NT2/D1 (cell line): Measurements from ENCODE around the gene CCNG2.

Source experiments
- DNase-seq: peaks from one replicate; pipeline ENCODE4 v3.0.0-alpha.2; 2011; ENCODE audit warnings: low read depth, low spot score
- H3K27me3 ChIP-seq: 2 replicates; pipeline ENCODE4 v1.6.0; 2011; ENCODE audit warnings: mild to moderate bottlenecking; ENCODE audit not compliant: insufficient read length, insufficient read depth
- H3K36me3 ChIP-seq: 2 replicates; pipeline ENCODE4 v1.6.1; 2011; ENCODE audit warnings: mild to moderate bottlenecking, low read length, mixed read lengths; ENCODE audit not compliant: insufficient read depth, insufficient read length
- H3K4me1 ChIP-seq: 2 replicates; pipeline ENCODE4 v1.5.1; 2011; ENCODE audit not compliant: insufficient read depth, insufficient read length
- H3K4me3 ChIP-seq: 2 replicates; pipeline ENCODE4 v1.5.1; 2011; ENCODE audit warnings: low read depth; ENCODE audit not compliant: insufficient read length
- H3K9ac ChIP-seq: 2 replicates; pipeline ENCODE4 v1.6.0; 2011; ENCODE audit warnings: low read depth; ENCODE audit not compliant: insufficient read length
- H3K9me3 ChIP-seq: 2 replicates; pipeline ENCODE4 v1.5.1; 2011; ENCODE audit warnings: mild to moderate bottlenecking, low read length; ENCODE audit not compliant: insufficient read depth
- SUZ12 ChIP-seq: IDR thresholded peaks from 2 replicates; pipeline ENCODE4 v1.6.1; 2011; ENCODE audit not compliant: insufficient read length, insufficient read depth; ENCODE audit errors: extremely low read depth
- YY1 ChIP-seq: IDR thresholded peaks from 2 replicates; pipeline ENCODE4 v1.6.1; 2011; ENCODE audit not compliant: insufficient read length, insufficient read depth
- ZNF274 ChIP-seq: IDR thresholded peaks from 2 replicates; pipeline ENCODE4 v1.6.1; 2011; ENCODE audit warnings: mild to moderate bottlenecking, low read depth, low read length

The CCNG2 gene

GRCh38 chr4:77179519-77179918 lies 22.5 kb downstream of the CCNG2 start:
- Histone ChIP-seq H3K4me3 (no peak overlapping the region), H3K9ac (no peak overlapping the region), H3K27me3 (peaks cover 66% of the 10 kb centered on the region), H3K36me3 (no peaks in the 10 kb centered on the region), H3K4me1 (no peaks in the 10 kb centered on the region), H3K9me3 (no peaks in the 10 kb centered on the region)
- TF ChIP-seq SUZ12 (no peak), ZNF274 (no peak), YY1 (no peak)
- DNase-seq: no peak

GRCh38 chr4:77181720-77182119 lies 24.7 kb downstream of the CCNG2 start:
- DNase-seq: no peak
- Histone ChIP-seq H3K9ac (no peak overlapping the region), H3K27me3 (peaks cover 60% of the 10 kb centered on the region), H3K4me3 (no peak overlapping the region), H3K9me3 (no peaks in the 10 kb centered on the region), H3K4me1 (no peaks in the 10 kb centered on the region), H3K36me3 (no peaks in the 10 kb centered on the region)
- no peak for TF ChIP-seq SUZ12
- no peak for TF ChIP-seq YY1
- no peak for TF ChIP-seq ZNF274

GRCh38 chr4:77183777-77184420 lies 26.9 kb downstream of the CCNG2 start:
- TF ChIP-seq ZNF274 (no peak), YY1 (no peak), SUZ12 (no peak)
- H3K4me3 ChIP-seq: no peak overlapping the region
- no peaks in the 10 kb centered on the region for H3K4me1 ChIP-seq
- no peaks in the 10 kb centered on the region for H3K36me3 ChIP-seq
- DNase-seq: no peak
- peaks cover 38% of the 10 kb centered on the region for H3K27me3 ChIP-seq
- no peaks in the 10 kb centered on the region for H3K9me3 ChIP-seq
- H3K9ac ChIP-seq: no peak overlapping the region

- TF ChIP-seq SUZ12: no peak
- no peak for TF ChIP-seq YY1
- TF ChIP-seq ZNF274: no peak
- Histone ChIP-seq H3K36me3 (no peaks in the 10 kb centered on the region), H3K9ac (no peak overlapping the region), H3K4me1 (no peaks in the 10 kb centered on the region), H3K4me3 (no peak overlapping the region), H3K9me3 (no peaks in the 10 kb centered on the region), H3K27me3 (peaks cover 30% of the 10 kb centered on the region)
- no peak for DNase-seq
Measured at GRCh38 chr4:77184974-77185373, 28.0 kb downstream of the CCNG2 start.

GRCh38 chr4:77185686-77186085 lies 28.7 kb downstream of the CCNG2 start:
- H3K4me1 ChIP-seq: no peaks in the 10 kb centered on the region
- no peak overlapping the region for H3K9ac ChIP-seq
- no peaks in the 10 kb centered on the region for H3K36me3 ChIP-seq
- H3K9me3 ChIP-seq: no peaks in the 10 kb centered on the region
- peaks cover 28% of the 10 kb centered on the region for H3K27me3 ChIP-seq
- TF ChIP-seq SUZ12 (no peak), ZNF274 (no peak), YY1 (no peak)
- DNase-seq: no peak
- no peak overlapping the region for H3K4me3 ChIP-seq

- no peak for DNase-seq
- no peak overlapping the region for H3K9ac ChIP-seq
- no peak overlapping the region for H3K4me3 ChIP-seq
- no peaks in the 10 kb centered on the region for H3K9me3 ChIP-seq
- no peaks in the 10 kb centered on the region for H3K36me3 ChIP-seq
- TF ChIP-seq YY1 (no peak), SUZ12 (no peak), ZNF274 (no peak)
- H3K4me1 ChIP-seq: no peaks in the 10 kb centered on the region
- peaks cover 21% of the 10 kb centered on the region for H3K27me3 ChIP-seq
Measured at GRCh38 chr4:77187322-77187721, 30.3 kb downstream of the CCNG2 start.

- no peak for TF ChIP-seq YY1
- Histone ChIP-seq H3K9ac (no peak overlapping the region), H3K36me3 (no peaks in the 10 kb centered on the region), H3K9me3 (no peaks in the 10 kb centered on the region), H3K4me3 (no peak overlapping the region), H3K27me3 (peaks cover 11% of the 10 kb centered on the region), H3K4me1 (no peaks in the 10 kb centered on the region)
- DNase-seq: no peak
Measured at GRCh38 chr4:77188498-77189220, 31.7 kb downstream of the CCNG2 start.

- no peaks in the 10 kb centered on the region for H3K4me1 ChIP-seq
- H3K36me3 ChIP-seq: no peaks in the 10 kb centered on the region
- H3K4me3 ChIP-seq: no peak overlapping the region
- TF ChIP-seq ZNF274 (no peak), SUZ12 (no peak), YY1 (no peak)
- no peaks in the 10 kb centered on the region for H3K9me3 ChIP-seq
- no peak for DNase-seq
- H3K27me3 ChIP-seq: peaks cover 8% of the 10 kb centered on the region
- no peak overlapping the region for H3K9ac ChIP-seq
Measured at GRCh38 chr4:77189412-77189811, 32.4 kb downstream of the CCNG2 start.
